Urothelium cell line (cell line): Measurements from ENCODE around the gene NOL9.

ENCODE experiments used
- DNase-seq: peaks from one replicate; pipeline ENCODE4 v3.0.0; 2011; ENCODE audit warnings: low spot score, mixed read lengths
- FAIRE-seq: peaks from 2 replicates; lab custom pipeline; 2011; peaks lifted over from hg19 to GRCh38; lab: Jason Lieb, UNC

Gene NOL9

GRCh38 chr1:6491966-6492365, 62.3 kb downstream of the NOL9 start:
- DNase-seq = no peak

GRCh38 chr1:6491480-6491962, 62.8 kb downstream of the NOL9 start, which contains the start of gene PLEKHG5:
Gene PLEKHG5 (minus strand): TSS chr1:6491667. CDS start chr1:6477571, 14,096 bp downstream.
- FAIRE-seq (no peak), DNase-seq (peak; percentile 67)

More at GRCh38 chr1:6491966-6492365, 62.3 kb downstream of the NOL9 start:
- FAIRE-seq = no peak

GRCh38 chr1:6491081-6491449, 63.2 kb downstream of the NOL9 start:
- DNase-seq (no peak), FAIRE-seq (no peak)

- FAIRE-seq = no peak
- peak; percentile 74 for DNase-seq
Measured at GRCh38 chr1:6490181-6491080, 63.9 kb downstream of the NOL9 start.

GRCh38 chr1:6489799-6490180, 64.5 kb downstream of the NOL9 start:
- DNase-seq (peak; percentile 88), FAIRE-seq (no peak)

GRCh38 chr1:6489383-6489765, 64.9 kb downstream of the NOL9 start:
- FAIRE-seq = no peak

GRCh38 chr1:6488602-6489382, 65.5 kb downstream of the NOL9 start:
- DNase-seq (no peak), FAIRE-seq (no peak)

More at GRCh38 chr1:6489383-6489765, 64.9 kb downstream of the NOL9 start:
- no peak for DNase-seq

GRCh38 chr1:6487804-6488484, 66.4 kb downstream of the NOL9 start:
- FAIRE-seq (no peak), DNase-seq (no peak)

- FAIRE-seq (no peak), DNase-seq (peak; percentile 76)
Measured at GRCh38 chr1:6486433-6487011, 67.8 kb downstream of the NOL9 start.

- DNase-seq (no peak), FAIRE-seq (no peak)
Measured at GRCh38 chr1:6485168-6486101, 68.9 kb downstream of the NOL9 start.

GRCh38 chr1:6484826-6485167, 69.5 kb downstream of the NOL9 start:
- FAIRE-seq (no peak), DNase-seq (no peak)

- no peak for FAIRE-seq
- no peak for DNase-seq
Measured at GRCh38 chr1:6483761-6484117, 70.6 kb downstream of the NOL9 start.

GRCh38 chr1:6483017-6483760, 71.1 kb downstream of the NOL9 start:
- DNase-seq = no peak
- FAIRE-seq = no peak

- FAIRE-seq (no peak), DNase-seq (no peak)
Measured at GRCh38 chr1:6481820-6482219, 72.5 kb downstream of the NOL9 start.

GRCh38 chr1:6477039-6477820, 77.1 kb downstream of the NOL9 start:
- no peak for FAIRE-seq
- no peak for DNase-seq

GRCh38 chr1:6476483-6476882, 77.8 kb downstream of the NOL9 start:
- FAIRE-seq (no peak), DNase-seq (no peak)

GRCh38 chr1:6475381-6476133, 78.8 kb downstream of the NOL9 start:
- peak; percentile 75 for DNase-seq
- no peak for FAIRE-seq
